Anterior cingulate cortex (tissue), 58 donors: ENCODE data around the gene GOLGA8K.
"Not testable (repeated sequence)": the region's sequence is repeated elsewhere in the genome, so short reads cannot be mapped to it uniquely, and the experiment has no call there.

ENCODE experiments used
- DNase-seq, 58 donors: peaks; one replicate each; lab custom pipeline; 2025; lab: John Stamatoyannopoulos, UW

Gene GOLGA8K

GRCh38 chr15:32361662-32362061 lies 41.4 kb downstream of the GOLGA8K start:
- not testable (repeated sequence) for DNase-seq

GRCh38 chr15:32358462-32358861 lies 44.6 kb downstream of the GOLGA8K start:
- DNase-seq, result not testable (repeated sequence)

- not testable (repeated sequence) for DNase-seq
These were observed 46.2 kb downstream of the GOLGA8K start for GRCh38 chr15:32356909-32357308.

GRCh38 chr15:32352748-32353147 lies 50.3 kb downstream of the GOLGA8K start:
- not testable (repeated sequence) for DNase-seq

- DNase-seq, result not testable (repeated sequence)
These were observed 52.4 kb downstream of the GOLGA8K start for GRCh38 chr15:32350563-32351220.

- DNase-seq, result not testable (repeated sequence)
These were observed 56.1 kb downstream of the GOLGA8K start for GRCh38 chr15:32347037-32347436.

- DNase-seq, result not testable (repeated sequence)
These were observed 57.0 kb downstream of the GOLGA8K start for GRCh38 chr15:32345978-32346547.

- not testable (repeated sequence) for DNase-seq
These were observed 59.2 kb downstream of the GOLGA8K start for GRCh38 chr15:32343921-32344320.
